ENCODE results near the gene UBE2E1.
A peak's percentile ranks its signal among the peaks of the same experiment; 100 is the strongest.
"Not testable (repeated sequence)": the region's sequence is repeated elsewhere in the genome, so short reads cannot be mapped to it uniquely, and the experiment has no call there.

The UBE2E1 gene

GRCh38 chr3:23916152-23916885, 110.6 kb downstream of the UBE2E1 start:
- DNase-seq, result peak in 15 of 51 donors; percentile 33 to 82 (median 62)

GRCh38 chr3:23916886-23917678, 111.3 kb downstream of the UBE2E1 start, which contains the start of the genes NKIRAS1 and RPL15:
TSS of gene NKIRAS1 (minus strand) at chr3:23916990. CDS start at chr3:23910904, 6,086 bp downstream.
TSS of gene RPL15 (plus strand) at chr3:23917132. CDS start at chr3:23917860, 728 bp downstream.
- peak; percentile 46 to 97 (median 92) for DNase-seq

DNA sequence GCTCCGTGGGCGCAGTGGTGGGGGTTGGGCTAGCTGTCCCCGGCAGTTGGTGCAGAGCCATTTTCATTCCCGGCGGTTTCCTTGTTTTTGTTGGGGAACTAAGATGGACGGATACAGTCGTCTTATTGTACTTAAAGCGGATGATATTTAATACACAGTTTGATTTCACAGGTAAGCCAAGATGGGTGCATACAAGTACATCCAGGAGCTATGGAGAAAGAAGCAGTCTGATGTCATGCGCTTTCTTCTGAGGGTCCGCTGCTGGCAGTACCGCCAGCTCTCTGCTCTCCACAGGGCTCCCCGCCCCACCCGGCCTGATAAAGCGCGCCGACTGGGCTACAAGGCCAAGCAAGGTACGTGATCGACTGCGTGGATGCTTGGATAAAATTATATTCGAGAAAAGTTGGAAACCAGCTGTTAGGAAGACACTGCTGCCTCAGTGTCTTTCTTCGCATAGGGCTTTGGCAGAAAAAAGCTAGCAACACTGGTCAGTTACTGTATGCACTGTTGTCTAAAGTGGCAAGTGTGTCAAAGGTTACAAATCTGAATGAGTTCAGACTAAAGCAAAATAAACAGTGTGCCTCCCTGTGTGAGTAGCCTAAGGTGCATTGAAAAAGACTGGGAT, 112.0 kb downstream of the UBE2E1 start:
- DNase-seq, result not testable (repeated sequence)

DNA sequence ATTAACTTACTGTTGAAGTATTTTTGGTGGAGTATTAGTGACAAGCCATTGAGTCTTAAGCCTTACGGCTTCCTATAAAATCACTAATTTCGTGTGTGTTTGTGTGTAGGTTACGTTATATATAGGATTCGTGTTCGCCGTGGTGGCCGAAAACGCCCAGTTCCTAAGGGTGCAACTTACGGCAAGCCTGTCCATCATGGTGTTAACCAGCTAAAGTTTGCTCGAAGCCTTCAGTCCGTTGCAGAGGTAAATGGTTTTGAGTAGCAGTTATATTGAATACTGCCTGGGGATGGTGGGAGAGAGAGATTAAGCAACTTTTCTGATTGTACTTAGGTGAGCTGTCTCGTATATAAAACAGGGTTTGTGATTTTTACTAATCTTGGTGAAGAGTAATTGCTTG, 112.6 kb downstream of the UBE2E1 start:
- DNase-seq, result not testable (repeated sequence)

GRCh38 chr3:23919628-23920027, 113.9 kb downstream of the UBE2E1 start:
- DNase-seq, result no peak

- no peak for DNase-seq
Measured at GRCh38 chr3:23920151-23920655, 114.4 kb downstream of the UBE2E1 start.

DNA sequence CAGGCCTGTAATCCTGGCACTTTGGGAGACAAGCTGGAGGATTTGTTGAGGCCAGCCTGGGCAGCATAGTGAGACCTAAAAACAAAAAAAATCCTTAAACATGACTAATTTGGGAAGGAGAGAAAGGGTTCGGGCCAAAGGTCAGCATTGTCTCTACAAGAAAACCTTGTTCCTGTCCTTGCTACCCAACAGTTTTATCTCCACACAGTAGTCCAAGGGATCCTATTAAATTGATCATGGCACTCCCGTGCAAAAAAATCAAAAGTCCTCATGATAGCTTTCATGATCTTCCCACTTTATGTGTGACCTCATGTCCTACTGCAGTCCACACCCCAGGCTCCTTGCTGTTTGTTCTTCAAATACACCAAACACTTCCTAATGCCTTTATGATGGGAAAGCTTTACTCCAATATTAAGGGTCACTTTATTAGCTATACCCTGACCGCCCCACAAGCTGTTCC, 115.3 kb downstream of the UBE2E1 start:
- no peak for DNase-seq

DNA sequence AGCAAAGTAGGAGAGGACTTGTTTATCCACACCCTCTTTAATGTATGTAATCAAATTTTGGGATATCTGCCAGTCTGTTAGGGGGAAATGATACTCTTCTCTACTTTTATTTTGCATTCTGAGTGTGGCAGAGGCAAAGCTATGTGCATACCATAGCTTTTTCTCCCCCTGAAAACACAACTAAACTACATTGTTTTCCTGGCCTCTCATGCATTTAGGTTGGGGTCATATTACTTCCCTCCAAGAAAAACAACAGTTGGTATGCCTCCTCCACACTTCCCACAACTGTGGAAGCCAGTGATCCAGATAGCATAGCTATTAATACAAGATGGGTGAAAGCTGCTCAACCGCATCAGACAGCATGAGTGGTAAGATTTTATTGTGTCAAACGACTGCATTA, 118.0 kb downstream of the UBE2E1 start:
- no peak for DNase-seq

DNA sequence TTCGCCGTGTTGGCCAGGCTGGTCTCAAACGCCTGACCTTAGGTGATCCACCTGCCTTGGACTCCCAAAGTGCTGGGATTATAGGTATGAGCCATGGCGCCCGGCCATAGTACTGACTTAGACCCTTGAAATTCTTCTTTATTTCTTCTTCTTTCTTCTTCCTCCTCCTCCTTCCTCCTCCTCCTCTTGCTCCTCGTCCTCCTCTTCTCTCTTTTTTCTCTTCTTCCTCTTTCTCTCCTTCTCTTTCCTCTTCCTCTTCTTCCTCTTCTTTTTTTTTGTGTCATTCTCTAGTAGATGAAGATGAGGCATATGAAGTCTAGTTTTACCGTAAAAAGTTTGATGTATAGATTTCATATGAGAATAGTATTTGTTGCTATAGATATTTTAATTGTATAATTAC, 120.5 kb downstream of the UBE2E1 start:
- no peak for DNase-seq

GRCh38 chr3:23926736-23927135, 121.0 kb downstream of the UBE2E1 start:
- peak in 13 of 51 donors; percentile 3 to 48 (median 16) for DNase-seq

GRCh38 chr3:23928524-23928923, 122.8 kb downstream of the UBE2E1 start:
- DNase-seq, result no peak

DNA sequence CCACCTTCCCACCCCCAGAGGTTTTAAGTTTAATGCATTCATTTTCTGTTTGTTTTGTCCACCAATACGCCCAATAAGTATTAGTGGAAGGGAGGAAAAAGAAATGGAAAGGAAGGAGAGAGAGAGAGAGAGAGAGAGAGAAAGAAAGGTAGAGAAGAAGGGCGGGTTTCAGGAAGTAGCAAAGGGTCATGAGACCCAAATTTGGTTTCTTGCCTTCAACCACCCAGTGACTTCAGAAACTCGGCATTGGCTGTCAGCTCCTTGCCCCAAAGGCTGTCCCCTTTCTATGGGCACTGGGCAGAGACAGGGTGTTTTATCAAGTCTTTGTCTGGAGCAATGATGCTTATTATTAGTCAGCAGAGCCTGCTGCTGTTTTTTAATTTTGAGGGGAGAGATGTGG, 125.8 kb downstream of the UBE2E1 start:
- no peak for DNase-seq

DNA sequence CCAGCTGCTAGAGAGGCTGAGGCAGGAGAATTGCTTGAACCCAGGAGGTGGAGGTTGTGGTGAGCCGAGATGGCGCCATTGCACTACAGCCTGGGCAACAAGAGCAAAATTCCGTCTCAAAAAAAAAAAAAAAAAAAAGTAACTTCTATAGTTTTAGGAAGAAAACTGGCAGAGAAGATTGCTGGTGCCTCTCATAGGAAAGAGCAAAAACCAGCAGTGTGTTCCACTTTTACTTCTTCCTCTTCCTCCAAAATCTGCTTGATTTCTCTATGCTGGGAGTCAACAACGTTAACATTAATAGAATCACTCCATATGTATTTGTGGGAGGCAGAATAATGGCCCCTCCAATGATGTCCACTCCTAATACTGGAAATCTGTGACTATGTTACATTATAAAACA, 126.8 kb downstream of the UBE2E1 start:
- no peak for DNase-seq

GRCh38 chr3:23934253-23934652, 128.5 kb downstream of the UBE2E1 start:
- DNase-seq, result no peak

DNA sequence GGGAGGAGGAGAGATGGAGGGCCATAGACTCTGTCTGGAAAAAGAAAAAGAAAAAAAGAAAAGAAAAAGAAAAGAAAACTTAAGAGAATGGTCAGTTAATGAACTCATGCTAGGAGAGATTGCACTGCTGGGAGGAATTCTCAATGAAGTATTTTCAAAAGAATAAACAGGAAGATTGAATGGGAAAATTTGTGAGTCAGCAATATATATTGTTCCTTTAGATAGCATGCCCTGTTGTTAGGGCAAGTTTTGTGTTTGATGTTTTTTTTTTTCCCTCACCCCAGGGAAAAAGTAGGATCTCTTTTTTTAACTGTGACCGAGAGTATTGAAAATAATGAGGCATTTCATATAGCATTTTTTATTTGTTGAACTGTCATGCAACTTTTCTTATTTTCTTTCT, 131.5 kb downstream of the UBE2E1 start:
- no peak for DNase-seq

DNA sequence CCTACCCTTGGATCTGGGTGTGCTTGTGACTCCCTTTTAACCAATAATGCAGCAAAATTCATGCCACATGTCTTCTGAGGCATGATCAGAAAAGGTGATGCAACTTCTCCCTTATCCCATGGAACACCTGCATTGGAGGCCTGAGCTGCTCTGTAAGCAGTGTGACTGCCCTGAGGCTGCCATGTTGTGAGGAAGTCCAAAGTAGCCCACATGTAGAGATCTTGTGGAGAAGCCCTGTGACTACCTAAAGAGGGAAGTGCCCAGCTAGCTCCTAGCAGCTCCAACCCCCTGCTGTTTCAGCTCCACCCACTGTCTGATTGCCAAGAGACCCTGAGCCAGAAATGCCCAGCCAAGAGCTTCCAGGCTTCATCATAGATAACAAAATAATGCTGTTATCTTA, 132.9 kb downstream of the UBE2E1 start:
- DNase-seq, result no peak

- DNase-seq, result no peak
Measured at GRCh38 chr3:23940775-23941174, 135.0 kb downstream of the UBE2E1 start.
